Measurements from ENCODE around the gene NUDT15. TPM values are rescaled to one million over a fixed set of nuclear protein-coding genes. Genes with fewer than 3 reads are reported as not detected.
"Not testable (repeated sequence)": the region's sequence is repeated elsewhere in the genome, so short reads cannot be mapped to it uniquely, and the experiment has no call there.

Gene NUDT15
- total and polyA plus RNA-seq, 2 donors from 2014 or later = 11.9 to 19.7 TPM

GRCh38 chr13:48054601-48055000 lies 17.1 kb downstream of the NUDT15 start:
- H3K9ac ChIP-seq (ENCODE audit: low read length in 3 of 3) = no peak overlapping the region
- no peak overlapping the region for H3K4me3 ChIP-seq (ENCODE audit: low read length in 3 of 3)
- no peak for TF ChIP-seq CTCF (IDR thresholded peaks at IDR 0.05; ENCODE audit: borderline replicate concordance, extremely low read depth, insufficient read depth)
- no peak for DNase-seq
- no peaks in the 10 kb centered on the region for H3K4me1 ChIP-seq (ENCODE audit: control insufficient read depth in 2 of 3, insufficient read depth in 2 of 3, low read depth in 1 of 3, low read length in 3 of 3)
- no peak overlapping the region for H3K27ac ChIP-seq (ENCODE audit: low read depth in 2 of 2, low read length in 2 of 2)
- peaks cover 0 to 11% (median 8%) of the 10 kb centered on the region in 3 donors for H3K36me3 ChIP-seq (ENCODE audit: control insufficient read depth in 2 of 3, insufficient read depth in 3 of 3, low read length in 3 of 3)
- H3K27me3 ChIP-seq (ENCODE audit: control insufficient read depth, insufficient read depth, low read length) = no peaks in the 10 kb centered on the region
- FAIRE-seq = no peak
- intact Hi-C loops (cut with DNase I) = no loop called here
- H3K9me3 ChIP-seq (ENCODE audit: control insufficient read depth in 2 of 3, insufficient read depth in 1 of 3, low read length in 3 of 3) = no peaks in the 10 kb centered on the region

- Histone ChIP-seq H3K9me3 (ENCODE audit: control insufficient read depth in 2 of 3, insufficient read depth in 1 of 3, low read length in 3 of 3) (no peaks in the 10 kb centered on the region), H3K36me3 (ENCODE audit: control insufficient read depth in 2 of 3, insufficient read depth in 3 of 3, low read length in 3 of 3) (peaks cover 0 to 11% (median 8%) of the 10 kb centered on the region in 3 donors), H3K27ac (ENCODE audit: low read depth in 2 of 2, low read length in 2 of 2) (no peak overlapping the region), H3K27me3 (ENCODE audit: control insufficient read depth, insufficient read depth, low read length) (no peaks in the 10 kb centered on the region), H3K9ac (ENCODE audit: low read length in 3 of 3) (no peak overlapping the region), H3K4me3 (ENCODE audit: low read length in 3 of 3) (no peak overlapping the region), H3K4me1 (ENCODE audit: control insufficient read depth in 2 of 3, insufficient read depth in 2 of 3, low read depth in 1 of 3, low read length in 3 of 3) (no peaks in the 10 kb centered on the region)
- no peak for DNase-seq
- no peak for FAIRE-seq
- TF ChIP-seq CTCF (IDR thresholded peaks at IDR 0.05; ENCODE audit: borderline replicate concordance, extremely low read depth, insufficient read depth) = no peak
- intact Hi-C loops (cut with DNase I) = no loop called here
Measured at GRCh38 chr13:48055712-48056111, 18.2 kb downstream of the NUDT15 start.

GRCh38 chr13:48058536-48058935 lies 21.0 kb downstream of the NUDT15 start:
- H3K27me3 ChIP-seq (ENCODE audit: control insufficient read depth, insufficient read depth, low read length); H3K9ac ChIP-seq (ENCODE audit: low read length in 3 of 3); intact Hi-C loops (cut with DNase I); H3K4me1 ChIP-seq (ENCODE audit: control insufficient read depth in 2 of 3, insufficient read depth in 2 of 3, low read depth in 1 of 3, low read length in 3 of 3); DNase-seq; H3K4me3 ChIP-seq (ENCODE audit: low read length in 3 of 3); H3K27ac ChIP-seq (ENCODE audit: low read depth in 2 of 2, low read length in 2 of 2); H3K36me3 ChIP-seq (ENCODE audit: control insufficient read depth in 2 of 3, insufficient read depth in 3 of 3, low read length in 3 of 3); FAIRE-seq; H3K9me3 ChIP-seq (ENCODE audit: control insufficient read depth in 2 of 3, insufficient read depth in 1 of 3, low read length in 3 of 3): not testable (repeated sequence)

- FAIRE-seq; H3K36me3 ChIP-seq (ENCODE audit: control insufficient read depth in 2 of 3, insufficient read depth in 3 of 3, low read length in 3 of 3); DNase-seq; H3K9me3 ChIP-seq (ENCODE audit: control insufficient read depth in 2 of 3, insufficient read depth in 1 of 3, low read length in 3 of 3); H3K27me3 ChIP-seq (ENCODE audit: control insufficient read depth, insufficient read depth, low read length); H3K4me3 ChIP-seq (ENCODE audit: low read length in 3 of 3); H3K9ac ChIP-seq (ENCODE audit: low read length in 3 of 3); intact Hi-C loops (cut with DNase I); H3K4me1 ChIP-seq (ENCODE audit: control insufficient read depth in 2 of 3, insufficient read depth in 2 of 3, low read depth in 1 of 3, low read length in 3 of 3); H3K27ac ChIP-seq (ENCODE audit: low read depth in 2 of 2, low read length in 2 of 2): not testable (repeated sequence)
Measured at GRCh38 chr13:48059951-48060350, 22.4 kb downstream of the NUDT15 start.
